ENCODE measurements around the gene CEP72.

- TF ChIP-seq CTCF (optimal IDR thresholded peaks at IDR 0.05 in 1 of 3, IDR thresholded peaks at IDR 0.05 in 1 of 3, conservative IDR thresholded peaks at IDR 0.05 in 1 of 3; ENCODE audit: extremely low read depth in 1 of 3, insufficient read depth in 2 of 3, low read length in 3 of 3) (no peak), EZH2 (IDR thresholded peaks at IDR 0.05; ENCODE audit: low read length) (no peak)
Observed at GRCh38 chr5:579746-580366, 32.3 kb upstream of the CEP72 start.

Measured in keratinocyte (primary cell).